ENCODE measurements around the gene MAPK8IP1.

- TF ChIP-seq POLR2AphosphoS5 (IDR thresholded peaks at IDR 0.05) (no peak), EP300 (IDR thresholded peaks at IDR 0.05) (no peak)
- TF ChIP-seq, protein P1, sequence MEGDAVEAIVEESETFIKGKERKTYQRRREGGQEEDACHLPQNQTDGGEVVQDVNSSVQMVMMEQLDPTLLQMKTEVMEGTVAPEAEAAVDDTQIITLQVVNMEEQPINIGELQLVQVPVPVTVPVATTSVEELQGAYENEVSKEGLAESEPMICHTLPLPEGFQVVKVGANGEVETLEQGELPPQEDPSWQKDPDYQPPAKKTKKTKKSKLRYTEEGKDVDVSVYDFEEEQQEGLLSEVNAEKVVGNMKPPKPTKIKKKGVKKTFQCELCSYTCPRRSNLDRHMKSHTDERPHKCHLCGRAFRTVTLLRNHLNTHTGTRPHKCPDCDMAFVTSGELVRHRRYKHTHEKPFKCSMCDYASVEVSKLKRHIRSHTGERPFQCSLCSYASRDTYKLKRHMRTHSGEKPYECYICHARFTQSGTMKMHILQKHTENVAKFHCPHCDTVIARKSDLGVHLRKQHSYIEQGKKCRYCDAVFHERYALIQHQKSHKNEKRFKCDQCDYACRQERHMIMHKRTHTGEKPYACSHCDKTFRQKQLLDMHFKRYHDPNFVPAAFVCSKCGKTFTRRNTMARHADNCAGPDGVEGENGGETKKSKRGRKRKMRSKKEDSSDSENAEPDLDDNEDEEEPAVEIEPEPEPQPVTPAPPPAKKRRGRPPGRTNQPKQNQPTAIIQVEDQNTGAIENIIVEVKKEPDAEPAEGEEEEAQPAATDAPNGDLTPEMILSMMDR (IDR thresholded peaks at IDR 0.05), result no peak
Measured at GRCh38 chr11:45904309-45904915, 19.0 kb downstream of the MAPK8IP1 start.

Data from sigmoid colon (tissue), 4 donors.